ENCODE data around the gene FBXW8.

Gene FBXW8

GRCh38 chr12:116887244-116887643, 23.5 kb upstream of the FBXW8 start:
- no peak for DNase-seq

DNA sequence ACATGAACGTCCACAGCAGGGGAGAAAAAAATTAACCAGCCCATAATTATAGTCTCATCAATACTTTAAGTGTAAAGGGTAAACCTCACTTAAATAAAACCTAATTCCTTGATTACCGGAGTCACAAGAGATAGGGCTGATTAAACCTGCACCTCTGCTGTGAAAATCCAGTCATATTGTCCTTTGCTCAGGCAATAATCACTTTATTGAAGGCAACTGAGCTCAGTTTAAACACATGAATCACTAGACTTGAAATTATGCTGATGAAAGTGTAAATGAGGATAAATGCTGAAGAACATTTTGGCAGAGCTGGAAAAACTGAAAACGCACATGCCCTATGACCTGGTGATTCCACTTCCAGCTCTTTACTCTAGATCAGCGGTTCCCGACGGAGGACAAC, 22.9 kb upstream of the FBXW8 start:
- DNase-seq, result no peak

DNA sequence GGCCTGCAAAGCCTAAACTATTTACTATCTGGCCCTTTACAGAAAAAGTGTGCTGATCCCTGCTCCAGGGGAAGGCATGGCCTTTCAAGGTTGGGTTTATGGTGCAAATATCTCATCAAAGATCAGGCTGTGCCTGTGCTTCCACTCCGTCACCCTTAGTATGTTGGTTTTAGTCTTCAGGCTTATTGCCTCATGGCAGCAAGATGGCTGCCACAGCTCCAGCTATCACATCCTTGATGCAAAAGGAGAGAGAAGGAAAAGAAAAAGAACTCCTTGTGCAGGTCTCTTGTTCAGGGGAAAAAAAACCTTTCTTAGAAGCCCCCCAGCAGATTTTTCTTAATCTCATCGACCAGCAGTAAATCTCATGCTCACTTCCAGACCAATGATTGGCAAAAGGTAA, 20.4 kb upstream of the FBXW8 start:
- no peak for DNase-seq

GRCh38 chr12:116891019-116891418, 19.7 kb upstream of the FBXW8 start:
- DNase-seq, result no peak

- no peak for DNase-seq
Measured at GRCh38 chr12:116892349-116893140, 18.2 kb upstream of the FBXW8 start.

DNA sequence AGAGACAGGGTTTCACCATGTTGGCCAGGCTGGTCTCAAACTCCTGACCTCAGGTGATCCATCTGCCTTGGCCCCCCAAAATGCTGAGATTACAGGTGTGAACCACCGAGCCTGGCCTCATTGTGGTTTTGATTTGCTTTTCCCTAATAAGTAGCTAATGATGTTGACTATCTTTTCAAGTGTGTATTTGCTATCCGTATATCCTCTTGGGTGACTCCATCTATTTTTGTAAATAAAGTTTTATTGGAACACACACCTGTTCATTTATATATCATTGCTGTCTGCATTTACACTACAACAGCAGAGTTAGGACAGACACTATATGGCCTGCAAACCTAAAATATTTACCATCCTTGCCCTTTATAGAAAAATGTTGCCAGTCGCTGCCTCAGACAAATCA, 15.8 kb upstream of the FBXW8 start:
- DNase-seq, result no peak

DNA sequence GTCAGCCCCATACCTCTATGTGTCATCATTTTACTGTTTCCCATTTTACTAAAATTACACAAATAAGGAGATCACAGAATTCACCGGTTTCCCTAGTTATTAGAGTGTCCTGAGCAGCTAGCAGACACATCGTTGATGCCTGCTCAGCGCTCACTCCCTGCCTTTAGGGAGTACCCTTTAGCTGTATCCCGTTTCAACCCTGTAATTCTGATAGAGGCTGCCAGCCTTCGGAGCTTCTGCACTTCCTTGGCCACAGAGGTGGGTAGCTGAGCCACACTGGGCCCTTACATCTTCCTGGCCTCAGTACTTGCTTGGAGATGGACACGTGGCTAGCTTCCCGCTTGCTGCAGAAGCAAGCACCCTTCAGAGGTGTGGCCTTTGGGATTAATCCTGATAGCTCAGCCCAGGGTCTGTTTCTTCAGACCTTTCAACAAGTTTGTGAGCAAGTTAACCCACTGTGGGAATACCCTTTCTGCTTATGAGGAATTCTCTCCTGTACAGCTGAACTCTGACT, 14.3 kb upstream of the FBXW8 start:
- DNase-seq, result no peak

- DNase-seq, result no peak
Measured at GRCh38 chr12:116897476-116897875, 13.3 kb upstream of the FBXW8 start.

- DNase-seq, result no peak
Measured at GRCh38 chr12:116898669-116899068, 12.1 kb upstream of the FBXW8 start.

DNA sequence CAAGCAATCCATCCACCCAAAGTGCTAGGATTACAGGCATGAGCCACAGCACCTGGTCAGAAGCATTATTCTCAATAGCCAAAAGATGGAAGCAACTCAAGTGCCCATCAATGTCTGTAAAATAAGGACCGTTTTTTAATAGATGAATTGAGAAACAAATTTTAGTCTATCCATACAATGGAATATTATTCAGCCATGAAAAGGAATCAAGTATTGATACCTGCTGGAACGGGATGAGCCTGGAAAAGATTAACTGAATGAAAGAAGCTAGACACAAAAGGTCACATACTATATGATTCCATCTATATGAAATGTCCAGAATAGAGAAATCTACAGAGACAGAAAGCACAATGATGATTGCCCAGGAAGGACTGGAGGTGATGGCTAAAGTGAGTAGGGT, 9.1 kb upstream of the FBXW8 start:
- no peak for DNase-seq

DNA sequence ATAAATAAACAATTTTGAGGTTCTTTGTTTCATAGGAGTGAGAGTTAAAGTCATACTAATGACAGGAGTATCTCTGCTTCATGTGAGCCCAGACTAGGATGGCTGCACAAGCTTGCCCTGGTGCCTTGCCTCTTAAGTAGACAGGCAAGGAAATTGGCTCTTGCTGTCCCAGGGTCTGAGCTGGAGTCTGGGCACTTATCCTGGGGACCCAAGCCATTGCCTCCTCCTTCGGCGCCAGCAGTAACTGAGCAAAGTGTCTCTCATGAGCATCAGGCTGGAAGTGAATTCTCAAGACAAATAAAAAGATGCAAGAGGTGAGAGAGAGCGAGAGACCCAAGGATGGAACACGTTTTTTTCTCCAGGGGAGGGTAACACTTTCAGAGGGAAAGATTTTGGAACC, 6.9 kb upstream of the FBXW8 start:
- DNase-seq, result no peak

DNA sequence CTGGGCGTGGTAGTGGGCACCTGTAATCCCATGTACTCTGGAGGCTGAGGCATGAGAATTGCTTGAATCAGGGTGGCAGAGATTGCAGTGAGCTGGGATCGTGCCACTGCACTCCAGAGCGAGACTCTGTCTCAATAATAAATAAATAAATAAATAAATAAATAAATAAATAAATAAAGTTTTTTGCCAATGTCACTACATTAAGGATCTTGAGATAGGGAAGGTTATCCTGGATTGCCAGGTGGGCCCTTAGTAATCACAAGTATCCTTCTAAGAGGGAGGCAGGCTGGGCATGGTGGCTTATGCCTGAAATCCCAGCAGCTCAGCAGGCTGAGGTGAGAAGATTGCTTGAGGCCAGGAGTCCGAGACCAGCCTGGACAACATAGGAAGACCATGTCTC, 4.5 kb upstream of the FBXW8 start:
- DNase-seq, result no peak

GRCh38 chr12:116910280-116910644, 488 bp upstream of the FBXW8 start:
- DNase-seq, result no peak

GRCh38 chr12:116915326-116915725, 4.6 kb downstream of the FBXW8 start:
- no peak for DNase-seq

DNA sequence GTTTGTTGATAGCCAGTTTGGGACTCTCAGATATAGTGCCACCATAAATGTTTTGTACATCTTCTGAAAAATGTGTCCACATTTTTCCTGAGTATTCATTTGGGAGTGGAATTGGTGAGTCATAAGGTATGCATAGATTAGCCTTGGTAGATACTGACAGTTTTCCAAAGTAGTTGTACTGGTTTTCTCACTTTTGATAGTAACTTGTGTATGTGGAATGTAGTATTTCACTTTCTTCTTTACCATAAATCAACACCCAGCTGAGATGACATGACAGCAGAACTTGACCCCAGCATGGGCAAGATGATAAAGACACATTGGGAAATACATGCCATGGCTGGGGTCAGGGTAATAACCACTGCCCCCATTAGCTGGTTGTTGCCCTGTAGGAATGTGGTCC, 5.4 kb downstream of the FBXW8 start:
- DNase-seq, result no peak

GRCh38 chr12:116916714-116917114, 6.0 kb downstream of the FBXW8 start:
- no peak for DNase-seq

- DNase-seq, result no peak
Measured at GRCh38 chr12:116918464-116918863, 7.7 kb downstream of the FBXW8 start.

DNA sequence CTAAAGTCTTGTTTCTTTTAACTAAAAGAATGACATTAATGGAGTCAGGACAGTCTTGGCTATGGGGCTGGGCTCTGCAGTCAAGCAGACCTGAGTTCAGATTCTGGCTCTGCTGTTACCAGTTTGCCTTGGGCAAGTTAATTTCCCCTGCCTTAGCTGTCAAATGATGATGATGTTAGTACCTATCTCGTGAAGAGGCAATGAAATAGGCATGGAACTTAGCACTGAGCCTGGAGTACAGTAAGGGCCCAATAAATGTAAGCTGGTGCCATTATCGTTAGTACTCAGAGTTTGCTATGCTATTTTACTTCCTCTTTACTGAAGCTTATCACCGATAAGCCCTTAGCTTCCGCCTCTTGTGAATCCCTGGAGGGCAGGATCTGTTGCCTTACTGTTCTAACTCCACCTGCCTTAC, 8.5 kb downstream of the FBXW8 start:
- DNase-seq, result peak in 1 of 2 experiments; percentile 14

DNA sequence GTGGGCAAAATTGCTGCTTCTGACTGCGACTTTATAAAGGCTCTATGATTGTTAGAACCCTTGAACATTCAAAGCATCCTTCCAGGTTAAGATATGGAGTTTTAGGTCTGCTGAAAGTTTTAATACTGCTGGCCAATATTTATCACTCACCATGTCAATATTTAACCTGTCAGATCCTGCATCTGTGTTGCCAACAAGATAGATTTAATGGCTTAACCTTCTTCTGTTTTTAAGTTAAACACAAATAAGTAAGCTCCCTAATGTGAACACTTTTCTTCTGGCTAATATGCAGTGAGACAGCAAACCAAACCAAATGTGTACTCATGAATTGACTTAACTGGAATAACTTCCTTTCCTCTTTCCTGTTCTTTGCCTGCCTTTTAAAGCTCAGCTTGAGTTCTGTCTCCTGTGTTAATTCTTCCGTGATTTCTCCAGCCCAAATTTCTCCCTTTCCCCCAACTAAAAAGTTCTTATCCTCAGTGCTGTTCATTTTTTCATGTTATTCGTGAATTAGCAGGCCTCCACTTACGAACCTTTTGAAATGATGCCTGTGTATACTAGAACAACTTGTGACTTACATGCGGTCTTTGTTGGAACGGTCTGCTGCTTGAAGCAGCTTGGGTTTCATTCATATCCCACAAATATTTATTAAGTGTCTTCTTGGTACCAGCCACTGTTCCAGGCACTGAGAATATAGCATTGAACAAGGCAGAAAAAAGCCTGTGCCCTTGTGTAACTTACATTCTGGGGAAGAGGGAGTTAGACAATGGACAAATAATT, 9.1 kb downstream of the FBXW8 start:
- DNase-seq, result no peak

- DNase-seq, result no peak
Measured at GRCh38 chr12:116920939-116921338, 10.2 kb downstream of the FBXW8 start.

DNA sequence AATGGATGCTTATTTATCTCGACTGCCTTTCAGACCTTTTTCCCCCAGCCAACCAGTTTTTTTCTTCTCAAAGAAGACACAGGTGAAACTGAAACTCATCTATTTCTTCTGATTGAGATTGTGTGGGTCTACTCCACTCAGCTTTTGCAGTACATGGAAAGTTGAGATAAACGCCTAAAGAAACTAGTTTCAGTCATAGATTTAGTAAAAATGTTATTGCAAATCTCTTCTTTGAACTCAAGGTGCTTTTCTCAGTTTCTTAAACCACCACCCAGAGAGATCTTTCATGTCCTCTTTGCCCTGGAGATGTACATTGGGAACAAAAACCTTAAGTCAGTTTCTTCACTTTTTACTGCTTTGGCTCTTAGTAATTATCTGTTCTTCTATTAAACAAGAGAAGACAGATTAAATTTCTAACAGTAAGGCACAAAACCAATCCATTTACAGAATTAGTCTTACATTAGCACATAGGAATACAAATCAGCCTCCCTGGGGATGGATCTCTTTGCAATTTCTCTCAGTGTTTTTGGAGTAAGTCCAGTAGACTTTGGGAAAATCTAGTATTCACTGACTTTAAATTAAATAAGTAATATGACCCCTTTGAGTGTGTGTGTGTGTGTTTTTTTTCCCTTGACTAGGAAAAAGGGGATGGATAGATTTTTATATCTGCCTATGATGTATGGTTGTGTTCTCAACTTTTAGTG, 11.6 kb downstream of the FBXW8 start:
- DNase-seq, result no peak

DNA sequence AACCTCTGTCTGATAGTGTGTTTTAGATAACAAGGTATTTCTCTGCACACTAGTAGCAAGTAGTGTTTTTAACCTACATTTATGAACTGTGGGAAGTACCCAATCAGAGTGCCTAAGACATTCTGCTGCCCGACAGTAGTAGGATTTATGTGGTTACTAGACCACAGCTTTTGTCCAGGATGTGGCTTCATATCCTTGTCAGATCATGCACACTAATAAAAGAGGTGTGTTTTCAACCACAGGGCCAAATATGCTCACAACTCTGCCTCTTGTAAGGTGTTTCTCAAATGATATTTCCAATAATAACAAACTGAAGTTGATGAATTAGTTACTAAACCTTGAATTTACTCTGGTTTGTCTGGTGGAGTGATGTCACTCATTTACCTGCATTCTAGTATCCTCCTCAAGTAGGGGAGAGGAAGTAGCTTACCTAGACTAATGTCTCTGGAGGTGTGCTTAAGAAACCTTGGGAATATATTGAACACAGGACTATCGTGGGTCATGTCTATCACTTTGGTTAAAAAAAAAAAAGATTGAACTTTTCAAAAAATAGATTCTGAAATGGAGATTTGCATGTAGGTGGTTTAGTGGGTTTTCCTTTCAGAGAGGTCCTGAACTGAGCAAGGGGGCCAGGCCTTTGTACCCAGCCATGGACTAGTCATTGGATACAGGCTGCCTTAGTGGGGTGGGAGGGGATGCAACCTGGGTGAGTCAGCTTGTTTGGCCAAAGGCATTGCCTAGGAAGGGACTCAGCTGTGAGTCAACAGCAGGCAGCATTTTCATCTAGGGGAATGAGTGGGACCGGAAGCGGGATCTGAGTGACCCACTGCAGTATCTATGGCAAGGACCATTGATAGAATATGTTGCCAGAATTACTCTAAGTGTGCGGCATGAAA, 14.1 kb downstream of the FBXW8 start:
- no peak for DNase-seq
